ENCODE data around the gene ADAMTS17.

DNA sequence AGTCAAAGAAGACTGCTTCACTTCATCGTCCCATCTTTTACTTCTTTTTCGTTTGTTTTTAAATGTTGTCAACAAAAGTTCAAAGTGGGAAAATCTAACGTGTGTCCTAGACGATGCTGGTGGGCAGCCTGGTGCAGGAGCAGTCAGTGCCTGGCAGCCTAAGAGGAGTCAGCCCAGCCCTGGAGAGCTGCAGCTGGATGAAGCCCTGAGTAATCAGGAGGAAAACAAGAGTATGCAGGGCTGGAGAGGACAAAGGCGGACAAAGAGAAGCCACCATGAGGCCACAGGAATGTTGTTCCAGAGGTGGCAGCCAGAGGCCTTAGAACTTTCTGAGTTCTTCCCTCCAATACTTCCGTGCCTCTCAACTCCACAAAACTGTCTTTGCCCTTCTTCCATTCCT lies 5.7 kb downstream of the ADAMTS17 start:
- TF ChIP-seq, protein P1, sequence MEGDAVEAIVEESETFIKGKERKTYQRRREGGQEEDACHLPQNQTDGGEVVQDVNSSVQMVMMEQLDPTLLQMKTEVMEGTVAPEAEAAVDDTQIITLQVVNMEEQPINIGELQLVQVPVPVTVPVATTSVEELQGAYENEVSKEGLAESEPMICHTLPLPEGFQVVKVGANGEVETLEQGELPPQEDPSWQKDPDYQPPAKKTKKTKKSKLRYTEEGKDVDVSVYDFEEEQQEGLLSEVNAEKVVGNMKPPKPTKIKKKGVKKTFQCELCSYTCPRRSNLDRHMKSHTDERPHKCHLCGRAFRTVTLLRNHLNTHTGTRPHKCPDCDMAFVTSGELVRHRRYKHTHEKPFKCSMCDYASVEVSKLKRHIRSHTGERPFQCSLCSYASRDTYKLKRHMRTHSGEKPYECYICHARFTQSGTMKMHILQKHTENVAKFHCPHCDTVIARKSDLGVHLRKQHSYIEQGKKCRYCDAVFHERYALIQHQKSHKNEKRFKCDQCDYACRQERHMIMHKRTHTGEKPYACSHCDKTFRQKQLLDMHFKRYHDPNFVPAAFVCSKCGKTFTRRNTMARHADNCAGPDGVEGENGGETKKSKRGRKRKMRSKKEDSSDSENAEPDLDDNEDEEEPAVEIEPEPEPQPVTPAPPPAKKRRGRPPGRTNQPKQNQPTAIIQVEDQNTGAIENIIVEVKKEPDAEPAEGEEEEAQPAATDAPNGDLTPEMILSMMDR (IDR thresholded peaks at IDR 0.05): no peak
- TF ChIP-seq POLR2A (IDR thresholded peaks at IDR 0.05): no peak

Measured in right lobe of liver (tissue), 4 donors.